Measurements from ENCODE around the gene SLC45A1.

The SLC45A1 gene

DNA sequence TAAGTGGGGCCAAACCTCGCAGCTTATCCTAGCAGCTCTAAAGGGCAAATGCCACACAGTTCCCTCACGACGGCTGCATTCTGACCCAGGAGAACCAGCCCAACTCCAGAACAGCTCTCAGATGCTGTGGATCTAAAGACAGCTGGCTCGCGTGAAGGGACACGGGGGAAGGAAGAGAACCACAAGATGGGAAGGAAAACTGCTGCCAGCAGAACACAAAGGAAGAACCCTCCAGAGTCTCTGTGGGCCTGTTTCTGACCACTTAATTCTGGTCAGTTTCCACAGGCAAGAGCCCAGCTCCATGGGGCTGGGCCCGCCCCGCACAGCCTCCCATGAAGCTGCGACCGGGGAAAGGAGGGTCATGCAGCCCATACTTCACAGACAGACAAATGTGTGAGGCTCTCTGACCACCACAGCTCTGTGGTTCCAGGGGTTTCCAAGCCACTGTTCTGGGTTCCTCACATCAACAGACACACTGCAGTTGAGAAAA lies 61.1 kb downstream of the SLC45A1 start:
- TF ChIP-seq TAF1 (IDR thresholded peaks at IDR 0.05; ENCODE audit: borderline replicate concordance, insufficient read depth, low read length) (no peak), FOXP2 (optimal IDR thresholded peaks at IDR 0.05; ENCODE audit: borderline replicate concordance, extremely low read depth, extremely low read length, insufficient read depth) (no peak), POLR2AphosphoS5 (IDR thresholded peaks at IDR 0.05; ENCODE audit: low read depth, low read length) (no peak), SIN3A (IDR thresholded peaks at IDR 0.05; ENCODE audit: borderline replicate concordance, insufficient read depth, low read length) (no peak)
- TF ChIP-seq, protein P1, sequence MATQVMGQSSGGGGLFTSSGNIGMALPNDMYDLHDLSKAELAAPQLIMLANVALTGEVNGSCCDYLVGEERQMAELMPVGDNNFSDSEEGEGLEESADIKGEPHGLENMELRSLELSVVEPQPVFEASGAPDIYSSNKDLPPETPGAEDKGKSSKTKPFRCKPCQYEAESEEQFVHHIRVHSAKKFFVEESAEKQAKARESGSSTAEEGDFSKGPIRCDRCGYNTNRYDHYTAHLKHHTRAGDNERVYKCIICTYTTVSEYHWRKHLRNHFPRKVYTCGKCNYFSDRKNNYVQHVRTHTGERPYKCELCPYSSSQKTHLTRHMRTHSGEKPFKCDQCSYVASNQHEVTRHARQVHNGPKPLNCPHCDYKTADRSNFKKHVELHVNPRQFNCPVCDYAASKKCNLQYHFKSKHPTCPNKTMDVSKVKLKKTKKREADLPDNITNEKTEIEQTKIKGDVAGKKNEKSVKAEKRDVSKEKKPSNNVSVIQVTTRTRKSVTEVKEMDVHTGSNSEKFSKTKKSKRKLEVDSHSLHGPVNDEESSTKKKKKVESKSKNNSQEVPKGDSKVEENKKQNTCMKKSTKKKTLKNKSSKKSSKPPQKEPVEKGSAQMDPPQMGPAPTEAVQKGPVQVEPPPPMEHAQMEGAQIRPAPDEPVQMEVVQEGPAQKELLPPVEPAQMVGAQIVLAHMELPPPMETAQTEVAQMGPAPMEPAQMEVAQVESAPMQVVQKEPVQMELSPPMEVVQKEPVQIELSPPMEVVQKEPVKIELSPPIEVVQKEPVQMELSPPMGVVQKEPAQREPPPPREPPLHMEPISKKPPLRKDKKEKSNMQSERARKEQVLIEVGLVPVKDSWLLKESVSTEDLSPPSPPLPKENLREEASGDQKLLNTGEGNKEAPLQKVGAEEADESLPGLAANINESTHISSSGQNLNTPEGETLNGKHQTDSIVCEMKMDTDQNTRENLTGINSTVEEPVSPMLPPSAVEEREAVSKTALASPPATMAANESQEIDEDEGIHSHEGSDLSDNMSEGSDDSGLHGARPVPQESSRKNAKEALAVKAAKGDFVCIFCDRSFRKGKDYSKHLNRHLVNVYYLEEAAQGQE (IDR thresholded peaks at IDR 0.05; ENCODE audit: insufficient read depth in 1 of 2, low read depth in 2 of 2, low read length in 2 of 2), result no peak

DNA sequence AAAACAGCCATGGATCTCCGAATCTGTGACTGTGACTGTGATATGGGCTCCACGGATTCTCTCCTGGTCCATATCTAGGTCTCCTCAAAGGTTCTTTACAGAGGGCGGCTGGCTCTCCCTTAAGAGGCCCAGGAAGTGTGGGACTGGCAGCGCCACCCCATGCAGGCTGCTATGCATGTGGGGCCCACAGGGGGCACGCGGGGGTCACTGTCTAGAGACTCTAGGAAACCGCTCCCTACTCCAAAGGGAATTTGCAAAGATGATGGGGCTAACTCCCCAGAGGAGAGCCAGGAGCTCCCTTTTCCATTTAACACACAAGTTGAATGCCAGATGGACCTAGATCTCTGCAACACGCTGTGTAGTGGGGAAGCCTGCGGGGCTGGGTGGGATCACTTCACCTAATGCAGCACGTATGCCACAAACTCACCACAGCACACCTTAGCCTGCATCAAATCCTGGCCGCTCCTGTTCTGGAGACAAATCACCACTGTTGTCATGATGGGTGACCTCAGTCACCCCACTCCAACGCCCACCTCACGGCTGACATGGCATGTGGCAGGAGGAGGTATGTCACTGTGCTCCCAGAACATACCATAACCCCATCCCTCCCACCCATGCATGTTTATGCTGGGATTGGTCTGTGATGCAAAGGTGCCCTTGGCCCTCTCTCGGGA lies 61.7 kb downstream of the SLC45A1 start:
- TF ChIP-seq, protein P1 (IDR thresholded peaks at IDR 0.05; ENCODE audit: insufficient read depth in 1 of 2, low read depth in 2 of 2, low read length in 2 of 2), result no peak
- TF ChIP-seq TAF1 (IDR thresholded peaks at IDR 0.05; ENCODE audit: borderline replicate concordance, insufficient read depth, low read length) (no peak), POLR2AphosphoS5 (IDR thresholded peaks at IDR 0.05; ENCODE audit: low read depth, low read length) (no peak), SIN3A (IDR thresholded peaks at IDR 0.05; ENCODE audit: borderline replicate concordance, insufficient read depth, low read length) (no peak), FOXP2 (optimal IDR thresholded peaks at IDR 0.05; ENCODE audit: borderline replicate concordance, extremely low read depth, extremely low read length, insufficient read depth) (no peak)

DNA sequence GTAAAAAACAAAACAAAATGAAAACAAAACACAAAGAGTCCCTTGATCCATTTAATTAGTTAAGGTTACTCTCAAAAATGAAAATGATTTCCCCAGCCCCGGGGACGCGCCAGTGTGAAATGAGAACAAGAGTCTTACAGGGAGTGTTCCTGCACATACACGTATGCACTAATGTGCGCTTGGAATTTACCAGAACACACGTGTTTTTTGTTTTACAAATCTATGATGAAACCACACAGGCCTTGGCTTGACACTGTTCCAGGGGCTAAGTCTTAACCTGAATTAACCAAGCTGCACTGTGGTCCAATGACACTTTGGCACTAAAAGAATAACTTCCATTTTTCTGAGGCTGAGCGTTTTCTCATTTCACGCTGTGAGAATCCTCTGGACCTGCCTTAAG lies 63.7 kb downstream of the SLC45A1 start:
- TF ChIP-seq POLR2AphosphoS5 (IDR thresholded peaks at IDR 0.05; ENCODE audit: low read depth, low read length) (no peak), FOXP2 (optimal IDR thresholded peaks at IDR 0.05; ENCODE audit: borderline replicate concordance, extremely low read depth, extremely low read length, insufficient read depth) (no peak), SIN3A (IDR thresholded peaks at IDR 0.05; ENCODE audit: borderline replicate concordance, insufficient read depth, low read length) (no peak), TAF1 (IDR thresholded peaks at IDR 0.05; ENCODE audit: borderline replicate concordance, insufficient read depth, low read length) (no peak)
- TF ChIP-seq, protein P1 (IDR thresholded peaks at IDR 0.05; ENCODE audit: insufficient read depth in 1 of 2, low read depth in 2 of 2, low read length in 2 of 2), result no peak

- TF ChIP-seq, protein P1 (IDR thresholded peaks at IDR 0.05; ENCODE audit: insufficient read depth in 1 of 2, low read depth in 2 of 2, low read length in 2 of 2), result no peak
- TF ChIP-seq FOXP2 (optimal IDR thresholded peaks at IDR 0.05; ENCODE audit: borderline replicate concordance, extremely low read depth, extremely low read length, insufficient read depth) (no peak), POLR2AphosphoS5 (IDR thresholded peaks at IDR 0.05; ENCODE audit: low read depth, low read length) (no peak), SIN3A (IDR thresholded peaks at IDR 0.05; ENCODE audit: borderline replicate concordance, insufficient read depth, low read length) (no peak), TAF1 (IDR thresholded peaks at IDR 0.05; ENCODE audit: borderline replicate concordance, insufficient read depth, low read length) (no peak)
Observed at GRCh38 chr1:8382051-8382505, 64.2 kb downstream of the SLC45A1 start.

Measured in PFSK-1 (cell line).